Measurements from ENCODE around the gene PCBD2.
"Not testable (repeated sequence)": the region's sequence is repeated elsewhere in the genome, so short reads cannot be mapped to it uniquely, and the experiment has no call there.

The PCBD2 gene

DNA sequence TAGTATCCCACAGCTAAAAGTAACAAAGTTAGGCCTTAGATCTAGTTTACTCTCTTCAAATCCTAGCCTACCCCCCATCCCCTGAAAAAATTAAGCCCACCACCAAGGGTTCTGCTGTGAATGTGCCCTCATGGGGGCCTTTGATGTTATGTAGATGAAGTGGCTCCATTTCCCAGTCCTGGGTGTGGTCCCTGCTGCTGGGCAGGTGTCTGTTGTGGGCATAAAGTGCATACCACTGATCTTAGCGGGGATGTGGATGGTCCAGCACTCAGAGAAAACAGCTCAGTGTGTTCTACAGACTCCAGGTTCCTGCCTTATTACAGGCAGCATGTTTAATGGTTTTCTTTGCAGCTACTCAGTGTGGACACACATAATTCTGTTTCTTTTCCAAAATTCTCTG is 1.9 kb downstream of the PCBD2 start:
- DNase-seq (ENCODE audit: low read depth) = no peak

DNA sequence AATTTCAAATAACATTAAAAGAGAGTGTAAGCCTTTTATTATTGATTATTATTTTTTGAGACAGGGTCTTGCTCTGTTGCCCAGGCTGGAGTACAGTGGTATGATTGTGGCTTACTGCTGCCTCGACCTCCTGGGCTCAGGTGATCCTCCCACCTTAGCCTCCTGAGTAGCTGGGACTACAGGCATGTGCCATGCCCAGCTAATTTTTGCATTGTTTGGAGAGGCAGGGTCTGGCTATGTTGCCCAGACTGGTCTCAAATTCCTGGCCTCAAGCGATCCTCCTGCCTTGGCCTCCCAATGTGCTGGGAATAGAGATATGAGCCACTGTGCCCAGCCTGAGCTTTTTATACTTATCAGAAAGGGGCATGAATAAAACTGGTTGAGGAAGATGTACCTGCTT is 5.8 kb downstream of the PCBD2 start:
- not testable (repeated sequence) for DNase-seq (ENCODE audit: low read depth)

DNA sequence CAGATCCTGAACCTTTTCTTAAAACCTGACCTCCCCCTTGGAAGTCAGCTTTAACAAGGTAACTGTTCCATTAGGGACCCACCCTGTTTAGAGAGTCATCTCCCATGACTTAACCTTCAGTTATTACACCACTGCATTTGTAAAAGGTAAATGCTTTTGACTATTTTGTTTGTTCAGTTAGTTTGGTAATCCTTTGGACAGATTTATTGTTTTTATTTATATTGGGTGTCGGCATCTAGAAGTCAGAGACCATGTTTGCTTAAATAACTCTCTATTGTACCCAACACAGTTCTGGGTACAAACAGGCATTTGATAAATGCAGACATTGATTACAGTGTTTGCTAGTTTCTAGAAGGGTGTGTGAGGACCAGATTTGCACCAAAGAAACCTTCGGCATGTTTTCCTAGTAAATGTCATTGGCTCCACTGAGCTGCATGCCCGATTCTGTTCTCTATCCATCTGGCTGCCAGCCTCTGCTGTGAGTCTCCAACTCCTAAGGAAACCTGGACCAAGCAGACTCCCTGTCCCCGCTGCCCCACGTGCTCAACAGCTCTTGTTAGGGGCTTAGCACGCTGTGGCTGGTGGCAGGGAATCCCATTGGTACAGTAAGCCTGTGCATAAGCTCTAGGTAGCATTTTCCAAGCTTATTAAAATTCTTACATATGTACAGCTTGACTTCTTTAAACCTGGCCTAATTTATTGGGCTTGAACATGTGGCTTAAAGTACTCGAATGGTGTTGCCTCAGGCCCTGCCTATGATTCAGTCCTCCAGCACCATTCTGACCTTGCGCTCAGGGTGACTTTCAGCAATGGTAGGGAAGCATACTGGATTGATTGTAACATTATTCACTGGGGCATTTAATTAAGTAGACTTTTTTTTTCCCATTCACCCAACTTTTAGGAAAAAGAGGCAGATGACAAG is 6.6 kb downstream of the PCBD2 start:
- no peak for DNase-seq (ENCODE audit: low read depth)

DNA sequence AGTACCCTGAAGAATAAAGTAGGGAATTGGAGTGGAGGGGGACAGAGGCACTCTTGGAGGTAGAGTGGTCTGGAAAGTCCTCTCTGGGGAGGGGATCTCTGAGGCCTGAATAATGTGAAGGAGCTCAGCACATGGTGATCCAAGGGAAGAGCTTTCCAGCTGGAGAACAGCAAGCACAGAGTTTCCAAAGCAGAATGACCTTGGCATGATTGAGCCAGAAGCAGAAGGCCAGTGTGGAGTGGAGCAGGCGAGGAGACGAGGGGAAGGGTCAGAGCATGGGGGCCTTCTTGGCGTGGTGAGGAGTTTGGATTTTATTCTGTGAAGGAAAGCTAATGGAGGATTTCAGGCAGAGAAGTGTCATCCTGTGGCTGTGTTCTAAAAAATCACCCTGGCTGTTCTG is 8.3 kb downstream of the PCBD2 start:
- DNase-seq (ENCODE audit: low read depth) = no peak

DNA sequence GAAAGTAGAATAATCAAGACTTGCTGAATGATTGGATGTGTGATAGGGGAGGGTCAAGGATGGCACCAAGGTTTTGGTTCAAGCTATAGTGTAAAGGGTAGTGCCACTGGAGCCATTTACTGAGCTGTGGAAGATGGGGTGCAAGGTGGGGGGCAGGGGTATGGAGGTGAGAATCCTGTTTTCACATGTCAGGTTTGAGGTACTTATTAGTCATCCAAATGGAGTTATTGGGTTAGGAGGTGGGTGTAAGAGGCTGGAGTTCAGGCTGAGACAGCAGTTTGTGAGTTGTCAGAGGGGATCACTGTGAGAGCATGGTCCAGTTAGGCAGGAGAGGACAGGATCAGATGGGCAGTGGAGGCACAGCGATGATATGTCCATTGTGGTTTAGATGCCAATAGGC is 8.9 kb downstream of the PCBD2 start:
- DNase-seq (ENCODE audit: low read depth) = no peak

DNA sequence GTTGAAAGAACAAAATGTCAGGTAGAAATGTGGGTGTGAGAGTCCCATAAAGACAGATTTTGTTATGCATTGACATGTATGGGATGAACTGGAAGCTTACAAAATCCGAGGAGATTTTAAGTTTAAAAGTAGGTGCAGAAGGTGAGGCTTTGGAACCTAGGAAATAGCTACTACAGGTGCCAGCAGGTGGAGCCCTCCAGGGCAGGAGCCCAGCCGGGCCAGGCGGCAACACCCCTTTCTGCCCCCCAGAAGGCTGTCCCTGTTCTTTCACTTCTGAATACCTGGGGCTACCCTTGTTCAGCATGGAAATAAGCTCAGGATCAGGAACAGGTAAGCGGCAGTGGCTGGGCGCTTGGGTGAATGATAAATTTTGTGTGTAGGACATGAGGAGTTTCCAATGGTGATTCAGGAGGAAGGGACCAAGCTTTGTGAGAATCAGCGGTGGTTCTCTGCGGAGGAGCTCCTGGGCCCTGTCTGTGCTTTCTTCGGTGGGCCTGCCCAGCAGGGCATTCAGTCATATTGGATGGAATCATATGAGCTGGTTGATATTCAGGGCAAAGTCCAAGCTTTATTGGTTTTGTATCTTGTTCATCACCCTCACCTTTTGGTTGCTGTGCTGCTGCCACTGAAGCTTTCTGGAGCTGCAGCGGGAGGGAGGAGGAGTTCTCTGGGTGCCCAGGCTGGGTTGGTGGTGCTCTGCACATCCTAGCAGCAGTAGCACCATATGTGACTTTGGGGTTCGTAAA is 12.3 kb downstream of the PCBD2 start:
- no peak for DNase-seq (ENCODE audit: low read depth)

DNA sequence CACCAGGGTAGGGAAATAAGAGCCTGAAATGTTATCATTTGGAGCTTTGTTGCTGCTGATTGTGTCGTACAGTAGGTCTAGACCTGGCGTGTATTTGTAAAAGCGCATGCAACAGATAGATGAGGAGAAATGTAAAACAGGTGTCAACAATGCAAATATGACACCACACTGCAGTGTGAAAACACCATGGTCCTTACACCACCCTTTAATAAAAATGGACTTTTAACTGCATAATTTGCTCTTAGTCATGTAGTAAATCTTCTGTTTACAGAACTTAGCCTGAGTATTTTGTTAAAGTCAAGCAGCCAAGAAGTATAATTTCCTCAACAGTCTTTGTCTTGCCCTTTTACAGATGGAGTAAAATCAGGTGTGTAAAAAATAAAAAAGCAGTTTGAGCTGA is 13.9 kb downstream of the PCBD2 start:
- no peak for DNase-seq (ENCODE audit: low read depth)

DNA sequence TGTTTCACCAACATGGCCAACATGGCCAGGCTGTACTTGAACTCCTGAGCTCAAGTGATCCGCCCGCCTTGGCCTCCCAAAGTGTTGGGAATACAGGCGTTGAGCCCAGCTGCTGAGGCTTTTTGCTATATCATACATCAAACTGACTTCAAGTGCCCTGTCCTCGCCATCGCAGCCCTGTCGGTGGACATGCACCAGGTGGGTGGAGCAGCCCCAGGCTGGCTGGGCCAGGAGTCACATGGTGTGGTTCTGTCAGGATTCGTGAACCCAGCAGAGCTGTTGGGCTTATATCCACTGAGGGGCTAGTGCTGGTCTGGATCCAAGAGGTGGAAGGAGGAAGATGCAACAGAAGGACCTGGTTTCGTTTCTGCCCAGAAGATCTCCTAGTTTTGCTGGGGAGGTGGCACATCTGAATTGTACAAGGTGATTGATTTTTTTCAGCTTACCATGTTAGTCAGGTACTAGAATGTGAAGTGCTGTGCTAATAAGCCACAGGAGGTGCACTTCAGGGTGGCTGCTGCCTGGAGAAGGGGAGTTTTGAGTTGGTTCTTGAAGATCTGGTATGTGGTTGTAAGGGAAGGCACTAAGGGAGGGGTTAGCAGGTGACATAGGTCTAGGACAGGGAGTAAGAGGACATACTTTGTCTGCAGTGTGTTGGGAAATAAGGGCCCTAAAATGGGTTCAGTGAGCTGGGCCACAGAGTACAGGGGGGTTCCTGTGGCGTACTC is 16.1 kb downstream of the PCBD2 start:
- no peak for DNase-seq (ENCODE audit: low read depth)

DNA sequence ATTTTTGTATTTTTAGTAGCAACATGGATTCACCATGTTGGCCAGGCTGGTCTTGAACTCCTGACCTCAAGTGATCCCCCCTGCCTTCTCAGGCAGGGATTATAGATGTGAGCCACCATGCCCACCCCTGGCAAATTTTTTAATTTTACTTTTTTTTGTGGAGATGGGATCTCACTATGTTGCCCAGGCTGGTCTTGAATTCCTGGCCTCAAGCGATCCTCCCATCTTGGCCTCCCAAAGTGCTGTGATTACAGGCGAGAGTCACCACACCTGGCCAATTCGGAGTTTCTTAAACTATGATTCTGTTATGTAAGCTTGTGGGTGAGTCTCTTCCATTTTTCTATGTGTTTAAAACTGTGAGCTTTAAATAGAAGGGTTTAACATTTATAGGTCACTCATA is 27.6 kb downstream of the PCBD2 start:
- no peak for DNase-seq (ENCODE audit: low read depth)

DNA sequence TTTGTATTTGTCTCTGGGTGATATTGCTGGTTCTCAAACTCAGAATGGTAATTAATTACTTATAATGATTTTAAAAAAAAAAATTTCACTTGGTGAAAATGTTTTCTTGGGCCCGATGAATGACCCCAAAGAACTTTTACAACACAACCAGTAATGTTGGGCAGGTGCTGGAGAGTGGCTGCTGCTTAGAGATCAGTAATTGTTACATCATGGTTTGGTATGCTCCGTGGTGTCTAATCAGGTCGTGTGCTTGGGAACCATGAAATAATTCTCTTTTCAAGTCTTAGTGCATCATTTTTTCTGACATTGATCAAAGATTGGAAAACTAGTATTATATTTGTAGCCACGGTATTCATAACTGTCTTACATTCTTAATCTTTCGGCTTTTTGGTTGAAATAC is 29.3 kb downstream of the PCBD2 start:
- DNase-seq (ENCODE audit: low read depth) = no peak

DNA sequence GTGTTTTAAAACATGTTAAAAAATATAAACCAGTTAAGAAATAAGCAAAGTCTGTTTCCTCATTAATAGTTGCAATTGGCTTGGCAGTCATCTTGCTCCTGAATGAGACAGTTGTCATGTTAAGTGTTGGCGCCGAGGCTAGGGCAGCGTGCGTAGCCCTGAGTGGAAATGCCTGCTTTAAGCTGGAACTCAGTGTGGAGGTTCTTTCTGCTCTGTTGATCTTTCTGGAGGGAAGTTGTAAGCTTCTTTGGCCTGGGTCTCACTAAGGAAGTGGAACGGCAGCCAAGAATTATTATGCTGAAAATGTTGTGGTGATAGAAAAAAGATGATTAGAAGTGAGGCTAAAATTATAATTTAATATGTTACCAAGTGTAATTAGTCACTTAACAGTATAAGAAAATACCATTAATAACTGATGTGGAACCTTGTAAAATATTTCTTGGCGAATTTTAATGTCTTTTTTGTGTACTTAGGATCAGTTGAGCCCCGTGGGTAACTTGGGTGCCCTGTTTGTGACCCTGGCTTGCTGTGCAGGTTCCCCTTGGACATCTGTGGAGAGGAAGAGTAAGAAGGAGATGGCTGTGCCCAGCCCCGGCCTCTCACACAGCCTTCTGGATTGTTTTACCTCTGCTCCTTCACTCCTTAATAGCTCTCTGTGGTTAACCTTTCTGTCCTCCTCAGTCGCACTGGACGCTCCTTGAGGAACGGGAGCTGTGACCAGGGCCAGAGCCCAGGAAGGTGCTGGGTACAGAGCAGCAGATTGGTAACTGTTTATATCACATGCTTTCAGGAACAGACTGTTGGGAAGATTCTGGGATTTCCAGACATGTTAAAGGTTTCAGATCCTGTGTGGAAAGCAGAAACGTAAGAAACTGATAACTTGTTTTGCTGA is 31.0 kb downstream of the PCBD2 start:
- no peak for DNase-seq (ENCODE audit: low read depth)

DNA sequence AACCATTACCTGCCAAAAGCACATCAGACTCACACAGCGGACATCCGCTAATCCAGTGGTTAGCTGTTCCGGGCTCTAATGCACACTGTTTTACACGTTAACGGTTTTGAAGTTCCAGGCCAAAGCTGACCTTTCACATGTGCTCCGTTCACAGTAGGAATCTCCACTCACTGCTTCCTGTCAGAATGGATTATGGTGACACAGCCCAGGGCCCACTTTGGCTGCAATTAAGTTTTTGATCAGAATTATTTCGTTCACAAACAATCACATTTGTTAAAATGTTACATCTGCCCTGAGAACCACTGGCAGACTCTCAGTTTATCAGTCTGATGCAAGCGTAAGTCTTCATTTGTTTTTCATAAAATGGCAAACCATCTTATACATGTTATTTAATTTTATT is 32.6 kb downstream of the PCBD2 start:
- DNase-seq (ENCODE audit: low read depth) = no peak

DNA sequence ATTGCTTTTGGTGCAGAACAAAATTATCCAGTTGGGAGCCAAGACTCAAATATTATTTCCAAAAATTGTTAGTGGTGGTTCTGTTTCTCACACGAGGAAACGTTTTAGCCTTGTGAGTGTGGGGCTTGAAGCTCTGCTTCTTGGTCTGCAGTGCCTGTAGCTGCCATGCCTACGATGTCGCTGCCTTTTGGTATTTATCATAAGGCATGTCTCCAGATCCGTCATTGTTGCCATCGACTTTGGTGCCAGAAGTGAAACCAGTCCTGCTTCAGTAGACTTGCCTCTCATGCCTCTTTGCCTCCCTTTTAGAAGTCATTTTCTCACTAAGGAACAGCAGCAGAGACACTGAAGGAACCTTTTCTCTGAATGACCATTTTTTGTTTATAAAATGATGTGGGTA is 33.1 kb downstream of the PCBD2 start:
- DNase-seq (ENCODE audit: low read depth) = no peak

DNA sequence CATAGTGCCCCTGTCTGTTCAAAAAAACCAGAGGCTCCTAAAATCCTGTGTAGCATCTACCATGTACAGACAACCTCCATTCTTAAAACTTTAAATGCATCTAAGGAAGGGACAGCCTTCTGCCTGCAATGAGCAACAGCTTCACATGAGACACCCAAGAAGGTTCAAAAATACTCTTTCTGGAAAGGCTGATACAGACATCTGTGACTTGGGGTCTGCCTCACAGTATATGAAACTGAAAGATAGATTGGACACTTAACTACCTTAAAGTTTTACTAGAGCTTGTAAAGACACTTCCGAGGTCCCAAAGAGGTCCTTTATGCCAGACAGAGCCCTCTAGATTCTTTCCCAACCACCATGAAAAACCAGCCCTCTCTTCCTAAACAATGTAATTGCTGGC is 34.6 kb downstream of the PCBD2 start:
- DNase-seq (ENCODE audit: low read depth) = no peak

DNA sequence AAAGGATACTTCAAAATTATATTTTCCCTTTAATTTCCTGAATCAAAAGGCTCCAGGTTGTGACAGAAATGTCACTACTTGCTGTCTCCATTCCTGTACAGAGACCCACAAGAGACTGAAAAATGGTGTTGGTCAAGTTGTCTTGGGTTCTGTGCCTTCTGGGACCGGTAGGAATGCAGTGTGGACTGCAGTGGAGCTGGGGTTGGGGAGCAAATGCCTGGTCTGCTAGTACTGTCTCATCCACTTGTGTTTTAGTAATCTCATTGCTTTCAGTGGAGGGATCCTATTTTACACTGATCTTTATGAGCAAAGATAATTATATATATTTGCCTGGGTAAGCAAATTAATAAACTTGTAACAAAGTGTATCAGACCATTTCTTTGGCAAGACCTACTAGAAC is 38.6 kb downstream of the PCBD2 start:
- DNase-seq (ENCODE audit: low read depth) = no peak

DNA sequence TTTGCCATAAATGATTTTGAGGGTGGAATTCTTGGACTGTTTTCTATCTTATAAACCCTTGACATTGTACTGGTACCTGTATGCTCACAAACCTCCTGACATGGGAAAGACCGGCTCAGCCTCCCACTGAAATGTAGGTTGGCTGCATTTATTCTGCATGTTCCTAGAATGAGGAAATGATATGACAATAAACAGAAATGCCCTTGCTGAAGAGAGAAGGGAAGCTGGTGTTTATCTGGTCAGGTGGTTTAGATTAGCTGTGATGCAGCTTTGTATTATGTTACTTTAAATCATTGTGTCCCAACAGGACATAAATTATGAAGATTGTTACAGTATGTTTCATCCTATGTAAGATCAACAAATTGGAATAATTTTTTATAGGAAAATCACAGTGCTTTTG is 39.7 kb downstream of the PCBD2 start:
- DNase-seq (ENCODE audit: low read depth) = no peak

DNA sequence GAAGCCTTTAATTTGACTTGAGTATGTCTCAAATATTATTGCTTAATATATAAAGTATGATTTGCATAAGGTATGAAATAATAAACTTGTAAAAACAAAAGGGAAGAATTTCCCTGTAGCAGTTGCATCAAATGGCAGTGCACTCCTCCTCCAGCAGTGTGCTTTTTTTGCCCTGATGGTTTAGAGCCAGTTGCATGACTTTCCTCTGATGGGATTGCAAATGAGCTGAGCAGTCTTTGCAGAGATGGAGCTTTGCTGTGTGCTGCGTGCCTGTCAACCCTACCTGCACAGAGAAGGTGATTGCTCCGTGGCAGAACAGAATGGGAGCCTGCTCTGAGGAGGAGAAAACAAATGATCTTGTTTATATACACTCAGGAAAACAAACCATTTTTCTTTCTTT is 40.1 kb downstream of the PCBD2 start:
- DNase-seq (ENCODE audit: low read depth) = no peak

DNA sequence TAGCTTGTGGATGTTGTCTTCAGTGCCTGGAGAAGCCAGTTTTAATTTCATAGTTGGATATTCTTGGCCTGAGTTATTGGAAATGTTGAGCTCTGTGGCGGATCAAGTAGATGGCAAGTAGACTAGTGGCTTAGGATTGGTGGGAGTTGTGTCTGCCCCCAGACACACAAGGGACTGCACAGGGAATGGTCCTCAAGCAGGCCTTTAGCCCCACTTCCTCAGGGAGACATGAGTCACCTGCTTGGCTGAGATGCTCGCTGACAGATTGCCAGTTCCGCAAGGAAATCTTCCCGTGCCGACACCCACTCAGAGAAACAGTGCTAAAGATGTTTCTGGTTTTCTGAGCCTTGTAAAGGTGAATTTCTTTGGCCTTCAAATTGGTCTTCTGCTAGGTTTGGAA is 44.0 kb downstream of the PCBD2 start:
- DNase-seq (ENCODE audit: low read depth) = no peak

DNA sequence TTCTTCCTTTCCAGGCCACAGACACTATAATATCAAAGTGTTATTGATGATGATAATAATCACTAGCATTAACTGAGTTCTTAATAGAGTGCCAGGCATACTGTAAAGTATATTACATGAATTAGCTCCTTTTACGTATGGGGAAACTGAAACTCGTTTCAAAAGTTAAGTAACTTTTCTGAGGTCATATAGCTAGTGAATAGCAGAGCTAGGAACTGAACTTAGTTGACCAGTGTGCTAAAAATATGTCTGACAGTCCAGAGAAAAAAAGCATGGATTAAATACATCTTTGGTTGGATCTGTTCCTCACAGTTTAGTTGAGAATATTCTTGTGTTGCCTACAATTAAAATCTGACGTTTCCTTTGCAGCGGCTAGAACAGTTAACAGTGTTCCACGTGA is 44.4 kb downstream of the PCBD2 start:
- no peak for DNase-seq (ENCODE audit: low read depth)

DNA sequence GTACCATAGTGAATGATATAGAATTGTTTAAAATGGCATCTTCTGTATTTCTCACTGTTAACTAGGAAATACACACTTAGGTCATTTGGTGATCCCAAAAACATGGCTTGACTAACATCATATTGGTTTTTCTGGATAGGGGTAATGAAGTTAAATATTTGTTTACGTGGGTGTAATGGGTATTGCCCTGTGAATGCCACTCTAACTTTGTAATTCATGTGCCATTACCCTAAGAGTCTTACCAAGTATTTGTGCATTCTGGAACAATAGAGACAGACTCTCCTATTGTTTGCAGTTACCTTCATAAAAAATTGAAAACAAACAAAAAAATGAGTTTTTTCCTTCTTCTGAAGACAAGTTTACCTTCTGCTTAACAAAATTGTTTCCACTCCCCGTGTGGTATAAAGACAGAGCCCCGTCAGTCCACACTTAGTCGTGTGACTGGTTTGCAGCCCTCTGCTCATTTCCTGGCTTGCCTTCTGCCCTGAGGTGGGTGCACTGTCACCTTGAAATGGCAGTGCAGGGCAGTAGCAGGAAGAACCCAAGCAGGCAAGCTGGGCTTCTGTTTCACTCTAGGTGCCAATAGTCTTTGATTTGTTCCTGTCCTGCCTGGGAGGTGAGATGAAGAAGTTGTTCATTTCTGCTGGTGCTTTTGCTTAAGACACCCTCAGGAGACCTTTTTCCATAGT is 53.1 kb downstream of the PCBD2 start:
- DNase-seq (ENCODE audit: low read depth) = no peak

DNA sequence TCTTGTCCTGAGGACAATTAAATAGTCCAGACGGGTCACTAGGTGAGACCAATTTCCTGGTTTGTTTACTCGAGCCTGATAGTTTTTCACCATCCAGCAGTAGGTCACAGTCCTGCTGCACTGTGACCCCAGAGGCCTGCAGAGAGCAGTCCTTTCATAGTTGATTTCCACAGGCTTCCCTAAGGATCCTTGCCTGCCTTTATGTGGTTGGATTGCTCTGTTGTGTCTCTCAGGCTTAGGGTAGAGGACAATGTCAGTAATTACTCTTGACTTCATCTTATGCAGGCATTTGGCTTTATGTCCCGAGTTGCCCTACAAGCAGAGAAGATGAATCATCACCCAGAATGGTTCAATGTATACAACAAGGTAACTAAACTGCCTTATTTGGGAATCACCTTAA is 53.8 kb downstream of the PCBD2 start:
- no peak for DNase-seq (ENCODE audit: low read depth)
